AG10803 (cell line): ENCODE results near the gene EFCAB11.

Experiments
- DNase-seq: peaks from one replicate; pipeline ENCODE4 v3.0.0; 2010; ENCODE audit warnings: low read depth
- H3K4me3 ChIP-seq: 2 replicates; pipeline ENCODE4 v1.5.1; 2011; ENCODE audit warnings: mild to moderate bottlenecking, low read length, control low read depth
- CTCF ChIP-seq: conservative IDR thresholded peaks from 2 replicates; pipeline ENCODE4 v1.5.1; 2011; ENCODE audit warnings: mild to moderate bottlenecking, low read length, control low read depth, inconsistent platforms

The EFCAB11 gene

GRCh38 chr14:89957376-89957775 lies 2.8 kb upstream of the EFCAB11 start:
- no peak for DNase-seq
- H3K4me3 ChIP-seq = no peak overlapping the region

GRCh38 chr14:89956661-89957009 lies 2.1 kb upstream of the EFCAB11 start:
- peak overlapping the region; percentile 77 for H3K4me3 ChIP-seq
- DNase-seq = no peak
- TF ChIP-seq CTCF = no peak

More at GRCh38 chr14:89957376-89957775, 2.8 kb upstream of the EFCAB11 start:
- TF ChIP-seq CTCF = no peak

GRCh38 chr14:89955745-89956660 lies 1.5 kb upstream of the EFCAB11 start, which contains the start of gene TDP1:
Gene TDP1, plus strand, starts transcription at chr14:89955927. Its CDS starts 7,188 bp downstream, at chr14:89963115.
- no peak for TF ChIP-seq CTCF
- DNase-seq = peak; percentile 92
- H3K4me3 ChIP-seq = peak within 1 kb of the TSS; percentile 77

- TF ChIP-seq CTCF = no peak
- H3K4me3 ChIP-seq = peak overlapping the region; percentile 77
- DNase-seq = no peak
Observed at GRCh38 chr14:89955022-89955744, 653 bp upstream of the EFCAB11 start.

GRCh38 chr14:89953602-89954001 lies 928 bp downstream of the EFCAB11 start:
- DNase-seq = no peak
- peak overlapping the region; percentile 92 for H3K4me3 ChIP-seq
- TF ChIP-seq CTCF = no peak

- no peak for DNase-seq
- H3K4me3 ChIP-seq = no peak overlapping the region
- TF ChIP-seq CTCF = no peak
Observed at GRCh38 chr14:89952576-89952975, 2.0 kb downstream of the EFCAB11 start.
